ENCODE measurements around the gene PIEZO2.
"Not testable (repeated sequence)": the region's sequence is repeated elsewhere in the genome, so short reads cannot be mapped to it uniquely, and the experiment has no call there.

Gene PIEZO2

GRCh38 chr18:10626606-10627213, 522.7 kb downstream of the PIEZO2 start:
- ATAC-seq, result not testable (repeated sequence)

GRCh38 chr18:10623606-10624005, 525.8 kb downstream of the PIEZO2 start:
- not testable (repeated sequence) for ATAC-seq

GRCh38 chr18:10622982-10623381, 526.4 kb downstream of the PIEZO2 start:
- ATAC-seq, result not testable (repeated sequence)

GRCh38 chr18:10620670-10621329, 528.6 kb downstream of the PIEZO2 start:
- not testable (repeated sequence) for ATAC-seq

All from SK-N-SH treated with all-trans-retinoic acid at 6 μM for 48 hours (cell line).